K562 (cell line): ENCODE results near the gene SP140L. TPM values are rescaled to one million over a fixed set of nuclear protein-coding genes. Genes with fewer than 3 reads are reported as not detected.

Source experiments
- ATF7 ChIP-seq: fragments of 450-650 bp; IDR thresholded peaks from 2 replicates; pipeline ENCODE4 v1.7.1; 2014; ENCODE audit warnings: mild to moderate bottlenecking, moderate library complexity
- BHLHE40 ChIP-seq: IDR thresholded peaks from 2 replicates; pipeline ENCODE4 v1.6.1; 2011; ENCODE audit warnings: low read length, improper control_type of control experiment
- CBX3 ChIP-seq, 2 experiments: IDR thresholded peaks; 1 replicate in 1 of 2; 2 replicates in 1 of 2; pipeline ENCODE4 v1.6.1; 2012; ENCODE audit warnings: inconsistent platforms in 2 of 2, low read length in 2 of 2, borderline replicate concordance in 1 of 2, control low read depth in 1 of 2
- CREM ChIP-seq: IDR thresholded peaks from 2 replicates; pipeline ENCODE4 v1.6.1; 2014; ENCODE audit warnings: antibody characterized with exemption, low read depth
- ETV1 ChIP-seq: fragments of 450-650 bp; conservative IDR thresholded peaks from 2 replicates; pipeline ENCODE4 v1.6.1; 2016; ENCODE audit warnings: missing genetic modification characterization, control low read depth, low read depth, missing compliant biosample characterization
- GTF2A2 ChIP-seq: IDR thresholded peaks from 2 replicates; pipeline ENCODE4 v1.6.1; 2016; ENCODE audit warnings: mild to moderate bottlenecking, missing genetic modification characterization, missing compliant biosample characterization
- JUN ChIP-seq, 2 experiments: sonication (generic) in 1 of 2; formaldehyde crosslinking in 1 of 2; IDR thresholded peaks; 2 replicates each; pipeline versions ENCODE4 v1.6.1 to v1.8.0; 2012 to 2022; ENCODE audit warnings: borderline replicate concordance in 2 of 2, mild to moderate bottlenecking in 2 of 2, improper control_type of control experiment in 1 of 2, low read depth in 1 of 2, low read length in 1 of 2, missing genetic modification reagents in 1 of 2
- L3MBTL2 ChIP-seq: fragments of 450-650 bp; IDR thresholded peaks from 2 replicates; pipeline ENCODE4 v1.6.1; 2016; ENCODE audit warnings: mild to moderate bottlenecking, moderate library complexity
- MYC ChIP-seq, 2 experiments: fragments of 250-450 bp in 1 of 2; sonication (Bioruptor Pico) in 1 of 2; IDR thresholded peaks; 2 replicates each; pipeline versions ENCODE4 v1.5.1 to v1.6.1; 2012 to 2021; ENCODE audit warnings: low read depth in 2 of 2, borderline replicate concordance in 1 of 2, improper control_type of control experiment in 1 of 2, low read length in 1 of 2, mild to moderate bottlenecking in 1 of 2, moderate library complexity in 1 of 2
- POLR2G ChIP-seq: fragments of 200-400 bp; formaldehyde crosslinking; IDR thresholded peaks from 2 replicates; pipeline ENCODE4 v1.6.1; 2017; ENCODE audit warnings: low read depth, mild to moderate bottlenecking, antibody characterized with exemption, low read length, moderate library complexity
- POLR2H ChIP-seq: IDR thresholded peaks from 2 replicates; pipeline ENCODE4 v1.6.1; 2016; ENCODE audit warnings: missing genetic modification characterization, low read depth, mild to moderate bottlenecking, control low read depth, missing compliant biosample characterization, moderate library complexity
- RCOR1 ChIP-seq, 2 experiments: IDR thresholded peaks; 2 replicates each; pipeline ENCODE4 v1.6.1; 2012; ENCODE audit warnings: low read depth in 2 of 2, low read length in 2 of 2, borderline replicate concordance in 1 of 2, improper control_type of control experiment in 1 of 2
- SMAD4 ChIP-seq: fragments of 250-450 bp; sonication (Bioruptor Pico); conservative IDR thresholded peaks from 2 replicates; pipeline ENCODE4 v1.8.0; 2021; ENCODE audit warnings: inconsistent platforms, mild to moderate bottlenecking, moderate library complexity
- TAF1 ChIP-seq: IDR thresholded peaks from 2 replicates; pipeline ENCODE4 v1.6.1; 2011; ENCODE audit warnings: mild to moderate bottlenecking, low read length, moderate library complexity; ENCODE audit not compliant: insufficient read depth, control insufficient read depth, severe bottlenecking; ENCODE audit errors: extremely low read depth
- ZNF408 ChIP-seq: fragments of 250-450 bp; sonication (Bioruptor Pico); IDR thresholded peaks from 2 replicates; pipeline ENCODE4 v1.4.0; 2020; ENCODE audit warnings: low read depth, mild to moderate bottlenecking, moderate library complexity
- polyA plus RNA-seq, 8 experiments: library from polyadenylated mRNA; depleted of rRNA in 4 of 8; stranded (reverse) in 5 of 8; unstranded in 3 of 8; fragments of >200 nt; fragmentation: Nextera tagmentation in 2 of 8; fragmentation: Illumina TruSeq in 1 of 8; extraction: Ambion mirVana in 2 of 8; extraction: Trizol in 1 of 8; gene quantifications; 2 replicates each; pipeline versions ENCODE4 v1.2.1 to v1.2.3, GENCODE V29; 2011 to 2014; ENCODE audit warnings: inconsistent platforms in 1 of 8, missing spikeins in 1 of 8
- total RNA-seq, 7 experiments: library from RNA; depleted of rRNA in 6 of 7; stranded (reverse); fragments of >200 nt in 6 of 7; fragmentation: Illumina TruSeq in 2 of 7; extraction: Trizol in 2 of 7; gene quantifications; 2 replicates each; pipeline versions ENCODE4 v1.2.1 to v1.2.3, GENCODE V29; 2011 to 2021; ENCODE audit warnings: low replicate concordance in 1 of 7
- TF ChIP-seq, protein P1 (sequence below): fragments of 450-650 bp; IDR thresholded peaks from 2 replicates; pipeline ENCODE4 v1.6.1; 2017; ENCODE audit warnings: antibody characterized with exemption, mild to moderate bottlenecking

SP140L gene
- total and polyA plus RNA-seq, 9 of the 15 experiments (the other 6 are each of a cell fraction or from before 2014, with no cell fraction given) = 4.0 to 15.5 (median 11.3) TPM

DNA sequence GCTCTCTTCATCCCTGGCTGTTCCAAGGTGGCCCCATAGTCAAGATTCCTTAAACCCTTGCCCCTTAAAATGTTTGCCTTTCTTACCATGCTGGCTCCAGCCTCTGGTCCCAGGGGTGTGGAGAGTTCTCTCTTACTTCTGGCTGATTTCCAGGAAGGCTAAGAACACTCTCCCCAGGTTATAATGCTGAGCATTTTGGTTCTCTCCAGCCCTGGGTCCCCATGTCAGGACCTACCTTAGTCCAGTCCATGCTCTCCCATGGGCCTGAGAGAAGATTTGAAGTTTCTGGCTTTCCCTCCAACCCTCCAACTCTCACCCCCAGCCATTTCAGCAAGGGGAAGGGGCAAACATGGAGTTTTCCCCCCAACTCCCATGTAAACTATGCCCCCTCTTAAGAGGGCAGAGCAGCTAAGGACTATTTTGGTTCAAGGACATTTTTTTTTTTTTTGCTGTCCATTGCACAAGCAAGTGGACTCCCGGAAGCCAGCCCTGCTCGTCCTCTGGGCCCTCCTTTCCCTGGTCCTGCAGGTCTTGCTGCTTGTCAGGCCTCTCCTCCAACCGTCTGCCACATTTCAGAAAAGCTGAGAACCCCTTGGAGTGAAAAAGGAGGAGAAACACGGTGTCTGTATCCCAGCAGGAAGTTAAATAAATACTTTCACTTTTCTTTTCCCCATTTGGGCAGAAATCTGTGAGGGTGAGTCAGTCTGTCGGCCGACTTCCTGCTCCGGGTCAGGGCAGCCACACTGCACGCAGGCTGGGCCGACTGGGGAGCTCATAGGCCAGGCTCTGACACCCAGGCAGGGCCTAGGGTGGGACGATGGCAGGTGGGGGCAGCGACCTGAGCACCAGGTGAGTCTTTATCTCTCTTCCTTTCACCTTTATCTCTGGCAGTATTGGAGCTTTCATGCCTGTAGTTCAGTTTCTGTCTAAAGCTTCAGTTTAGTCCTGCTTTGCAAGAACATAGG, at the start of gene SP140L (continued):
- TF ChIP-seq CREM = 0 out of 2 replicates have a peak, but pooled peaks have one; percentile 5
- TF ChIP-seq ZNF408 (CRISPR knock-in tag) = no peak
- TF ChIP-seq SMAD4 (CRISPR knock-in tag) = 0 out of 2 replicates have a peak, but pooled peaks have one; percentile 43
- peak; percentile 53; the same call in 1 of the 2 replicates for TF ChIP-seq MYC (IDR thresholded peaks at IDR 0.05; ENCODE audit: low read depth, low read length)
- no peak for TF ChIP-seq MYC (CRISPR knock-in tag; IDR thresholded peaks at IDR 0.05; ENCODE audit: borderline replicate concordance, low read depth)
- TF ChIP-seq, protein P1, sequence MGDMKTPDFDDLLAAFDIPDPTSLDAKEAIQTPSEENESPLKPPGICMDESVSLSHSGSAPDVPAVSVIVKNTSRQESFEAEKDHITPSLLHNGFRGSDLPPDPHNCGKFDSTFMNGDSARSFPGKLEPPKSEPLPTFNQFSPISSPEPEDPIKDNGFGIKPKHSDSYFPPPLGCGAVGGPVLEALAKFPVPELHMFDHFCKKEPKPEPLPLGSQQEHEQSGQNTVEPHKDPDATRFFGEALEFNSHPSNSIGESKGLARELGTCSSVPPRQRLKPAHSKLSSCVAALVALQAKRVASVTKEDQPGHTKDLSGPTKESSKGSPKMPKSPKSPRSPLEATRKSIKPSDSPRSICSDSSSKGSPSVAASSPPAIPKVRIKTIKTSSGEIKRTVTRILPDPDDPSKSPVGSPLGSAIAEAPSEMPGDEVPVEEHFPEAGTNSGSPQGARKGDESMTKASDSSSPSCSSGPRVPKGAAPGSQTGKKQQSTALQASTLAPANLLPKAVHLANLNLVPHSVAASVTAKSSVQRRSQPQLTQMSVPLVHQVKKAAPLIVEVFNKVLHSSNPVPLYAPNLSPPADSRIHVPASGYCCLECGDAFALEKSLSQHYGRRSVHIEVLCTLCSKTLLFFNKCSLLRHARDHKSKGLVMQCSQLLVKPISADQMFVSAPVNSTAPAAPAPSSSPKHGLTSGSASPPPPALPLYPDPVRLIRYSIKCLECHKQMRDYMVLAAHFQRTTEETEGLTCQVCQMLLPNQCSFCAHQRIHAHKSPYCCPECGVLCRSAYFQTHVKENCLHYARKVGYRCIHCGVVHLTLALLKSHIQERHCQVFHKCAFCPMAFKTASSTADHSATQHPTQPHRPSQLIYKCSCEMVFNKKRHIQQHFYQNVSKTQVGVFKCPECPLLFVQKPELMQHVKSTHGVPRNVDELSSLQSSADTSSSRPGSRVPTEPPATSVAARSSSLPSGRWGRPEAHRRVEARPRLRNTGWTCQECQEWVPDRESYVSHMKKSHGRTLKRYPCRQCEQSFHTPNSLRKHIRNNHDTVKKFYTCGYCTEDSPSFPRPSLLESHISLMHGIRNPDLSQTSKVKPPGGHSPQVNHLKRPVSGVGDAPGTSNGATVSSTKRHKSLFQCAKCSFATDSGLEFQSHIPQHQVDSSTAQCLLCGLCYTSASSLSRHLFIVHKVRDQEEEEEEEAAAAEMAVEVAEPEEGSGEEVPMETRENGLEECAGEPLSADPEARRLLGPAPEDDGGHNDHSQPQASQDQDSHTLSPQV = peak; percentile 68; the same call in 1 of the 2 replicates
- TF ChIP-seq POLR2H (tag) = peak; percentile 59
- 0 out of 2 replicates have a peak, but pooled peaks have one; percentile 27 for TF ChIP-seq ETV1 (tag)
- TF ChIP-seq BHLHE40 = peak; percentile 64
- peak; percentile 58 for TF ChIP-seq TAF1
- peak; percentile 32 for TF ChIP-seq ATF7
- TF ChIP-seq JUN (IDR thresholded peaks at IDR 0.05; ENCODE audit: borderline replicate concordance, low read depth, low read length) = peak; percentile 64
- TF ChIP-seq JUN (CRISPR knock-in tag; IDR thresholded peaks at IDR 0.05; ENCODE audit: borderline replicate concordance) = no peak
- no peak for TF ChIP-seq GTF2A2
- 0 out of 3 replicates have a peak, but pooled peaks of 1 of the 2 experiments have one; percentile 15 for TF ChIP-seq CBX3 (IDR thresholded peaks at IDR 0.05; ENCODE audit: borderline replicate concordance in 1 of 2, low read length in 2 of 2)
- peak; percentile 78 for TF ChIP-seq POLR2G
- peak; percentile 37; the same call in 1 of the 2 replicates for TF ChIP-seq L3MBTL2
- 0 out of 4 replicates have a peak, but pooled peaks of 1 of the 2 experiments have one; percentile 11 for TF ChIP-seq RCOR1 (IDR thresholded peaks at IDR 0.05; ENCODE audit: borderline replicate concordance in 1 of 2, low read depth in 2 of 2, low read length in 2 of 2)
